ENCODE measurements around the gene ACSL5. TPM values are rescaled to one million over a fixed set of nuclear protein-coding genes. Genes with fewer than 3 reads are reported as not detected.

The ACSL5 gene
- total and polyA plus RNA-seq, 2 of the 8 experiments (the other 6 are each of a cell fraction or from before 2014, with no cell fraction given) = not detected

GRCh38 chr10:112361951-112362751, 11.8 kb upstream of the ACSL5 start:
- H3K18ac ChIP-seq (ENCODE audit: extremely low read depth, low read length) = no peak overlapping the region
- no peak overlapping the region for H3K23ac ChIP-seq (ENCODE audit: insufficient read length)
- no peak overlapping the region for H3K27ac ChIP-seq (ENCODE audit: low read depth, low read length)
- no peak overlapping the region for H3K9ac ChIP-seq (replicated peaks in 1 of 4; ENCODE audit: extremely low read depth in 1 of 4, low read depth in 3 of 4, low read length in 3 of 4)
- no peak overlapping the region for H2BK5ac ChIP-seq (ENCODE audit: low read depth, low read length)
- DNase-seq (ENCODE audit: low read depth in 1 of 2, low spot score in 2 of 2) = no peak
- ChIA-PET CTCF (ENCODE audit: partially characterized antibody) (interaction anchor here (0.6 to 1.6 kb wide), 3 partner anchors 9 to 793 kb away, joined by 3 to 6 read pairs (median 3); no protein-coding TSS in a partner anchor), POLR2A (ENCODE audit: partially characterized antibody) (no interaction called here)
- WGBS, 2 experiments (ENCODE audit: extremely low coverage in 1 of 2, insufficient coverage in 1 of 2, insufficient read length in 1 of 2, insufficient replicate concordance in 2 of 2, low coverage in 1 of 2, low lambda C conversion rate in 2 of 2, missing lambda C conversion rate in 1 of 2) = 79% methylated on average over 6 of the region's 6 CpGs; no CpG with 5 or more reads in 1 of the 2 experiments
- no peak for FAIRE-seq
- no peak overlapping the region for H3K4me2 ChIP-seq (ENCODE audit: insufficient read depth in 1 of 2, low read depth in 2 of 2, low read length in 2 of 2)
- H3K36me3 ChIP-seq (ENCODE audit: control insufficient read depth in 2 of 4, insufficient read depth in 4 of 4, low read length in 3 of 4) = no peaks in the 10 kb centered on the region
- no peak overlapping the region for H3K4me3 ChIP-seq (ENCODE audit: extremely low read depth in 1 of 4, insufficient read depth in 2 of 4, low read depth in 3 of 4, low read length in 4 of 4)
- H3K4me1 ChIP-seq (replicated peaks in 1 of 4; ENCODE audit: control insufficient read depth in 3 of 4, insufficient read depth in 4 of 4, low read length in 3 of 4) = no peaks in the 10 kb centered on the region
- H3K56ac ChIP-seq (replicated peaks; ENCODE audit: insufficient read length, low read depth, low read length) = no peak overlapping the region
- no peak overlapping the region for H4K5ac ChIP-seq (ENCODE audit: insufficient read length, low read depth, low read length)
- H2BK15ac ChIP-seq (ENCODE audit: low read length) = no peak overlapping the region
- no peak overlapping the region for H2BK120ac ChIP-seq (replicated peaks; ENCODE audit: low read depth, low read length)
- H4K8ac ChIP-seq (ENCODE audit: extremely low read depth, insufficient read depth, low read length) = no peak overlapping the region
- no peak overlapping the region for H2AFZ ChIP-seq (ENCODE audit: low read length)
- no peaks in the 10 kb centered on the region for H4K20me1 ChIP-seq (replicated peaks in 1 of 2; ENCODE audit: control insufficient read depth in 1 of 2, insufficient read depth in 2 of 2, low read length in 2 of 2)
- no peak overlapping the region for H3K14ac ChIP-seq (ENCODE audit: insufficient read length)
- no peaks in the 10 kb centered on the region for H3K23me2 ChIP-seq (ENCODE audit: low read depth, low read length)
- H3K4ac ChIP-seq (replicated peaks; ENCODE audit: insufficient read length, low read depth, low read length) = no peak overlapping the region
- H3K79me1 ChIP-seq (ENCODE audit: low read depth, low read length) = no peaks in the 10 kb centered on the region
- H2AK5ac ChIP-seq (ENCODE audit: low read depth, low read length) = no peak overlapping the region
- H4K91ac ChIP-seq (replicated peaks; ENCODE audit: insufficient read length, low read length) = no peak overlapping the region
- TF ChIP-seq RAD21 (IDR thresholded peaks at IDR 0.05 in 1 of 2, conservative IDR thresholded peaks at IDR 0.05 in 1 of 2; ENCODE audit: low read depth in 2 of 2, low read length in 2 of 2) = peak in 1 of 2 experiments; percentile 17; a peak in 1 of 4 replicates
- TF ChIP-seq CTCF (IDR thresholded peaks at IDR 0.05; ENCODE audit: control extremely low read depth in 1 of 3, insufficient read depth in 1 of 3, low read depth in 1 of 3, low read length in 3 of 3) = peak in 2 of 3 experiments; percentile 1 to 13; a peak in 1 of 4 replicates
- TF ChIP-seq RNF2 (IDR thresholded peaks at IDR 0.05; ENCODE audit: borderline replicate concordance, low read depth, low read length, missing control alignments, poor library complexity, severe bottlenecking) = no peak
- no peak overlapping the region for H2BK20ac ChIP-seq (ENCODE audit: low read length)
- no peaks in the 10 kb centered on the region for H3K79me2 ChIP-seq (ENCODE audit: control insufficient read depth in 1 of 2, insufficient read depth in 2 of 2, low read length in 2 of 2)
- H3K9me3 ChIP-seq (ENCODE audit: insufficient read depth in 2 of 2, low read depth in 1 of 2, low read length in 1 of 2) = no peaks in the 10 kb centered on the region
- peaks cover 0 to 3% (median under 1%) of the 10 kb centered on the region in 4 experiments; a peak in 4 of 7 replicates for H3K27me3 ChIP-seq (replicated peaks in 1 of 4; ENCODE audit: control insufficient read depth in 3 of 4, extremely low read depth in 1 of 4, insufficient read depth in 3 of 4, low read length in 3 of 4)
- no peak overlapping the region for H2BK12ac ChIP-seq (ENCODE audit: low read depth, low read length)
